Testis (tissue), 2 donors: ENCODE results near the gene PPP1R3F.

Experiments used
- POLR2A ChIP-seq: fragments of 450-650 bp; IDR thresholded peaks from one replicate; pipeline ENCODE4 v1.6.1; 2017; ENCODE audit warnings: antibody characterized with exemption, mild to moderate bottlenecking, moderate library complexity
- TF ChIP-seq, protein P1 (sequence below), 3 experiments: fragments of 450-650 bp in 2 of 3; fragments of 200-600 bp in 1 of 3; sonication (generic) in 1 of 3; IDR thresholded peaks; one replicate each; pipeline ENCODE4 v1.5.1; 2016 to 2019; ENCODE audit warnings: antibody characterized with exemption in 3 of 3, mild to moderate bottlenecking in 2 of 3, moderate library complexity in 1 of 3

DNA sequence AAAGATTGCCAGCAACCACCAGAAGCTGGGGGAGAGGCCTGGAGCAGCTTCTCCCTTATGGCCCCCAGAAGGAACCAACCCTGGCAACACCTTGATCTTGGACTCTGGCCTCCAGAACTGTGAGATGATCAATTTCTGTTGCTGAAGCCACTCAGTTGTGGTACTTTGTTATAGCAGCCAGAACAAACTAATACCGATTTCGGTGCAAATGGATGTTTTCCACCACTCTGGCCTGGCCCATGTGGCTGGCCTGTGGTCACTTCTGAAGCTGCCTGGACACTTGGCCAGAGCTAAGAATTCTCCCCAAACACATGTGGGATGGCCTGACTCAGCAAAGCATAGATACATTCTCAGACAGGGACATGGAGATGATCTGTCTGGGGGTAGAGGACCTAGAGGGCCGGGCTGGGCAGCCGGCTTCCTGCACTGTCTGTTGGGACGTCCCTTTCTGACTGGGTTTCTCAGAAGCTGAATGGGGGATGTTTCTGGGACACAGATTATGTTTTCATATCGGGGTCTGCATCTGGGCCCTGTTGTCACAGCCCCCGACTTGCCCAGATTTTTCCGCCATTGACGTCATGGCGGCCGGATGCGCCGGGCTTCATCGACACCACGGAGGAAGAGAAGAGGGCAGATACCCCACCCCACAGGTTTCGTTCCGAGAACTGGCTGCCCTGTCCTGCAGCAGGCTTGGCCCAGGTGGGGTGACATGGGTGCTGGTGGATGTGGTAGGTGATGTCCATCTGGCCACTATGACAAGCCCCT, 9.2 kb upstream of the PPP1R3F start:
- no peak for TF ChIP-seq POLR2A
- TF ChIP-seq, protein P1, sequence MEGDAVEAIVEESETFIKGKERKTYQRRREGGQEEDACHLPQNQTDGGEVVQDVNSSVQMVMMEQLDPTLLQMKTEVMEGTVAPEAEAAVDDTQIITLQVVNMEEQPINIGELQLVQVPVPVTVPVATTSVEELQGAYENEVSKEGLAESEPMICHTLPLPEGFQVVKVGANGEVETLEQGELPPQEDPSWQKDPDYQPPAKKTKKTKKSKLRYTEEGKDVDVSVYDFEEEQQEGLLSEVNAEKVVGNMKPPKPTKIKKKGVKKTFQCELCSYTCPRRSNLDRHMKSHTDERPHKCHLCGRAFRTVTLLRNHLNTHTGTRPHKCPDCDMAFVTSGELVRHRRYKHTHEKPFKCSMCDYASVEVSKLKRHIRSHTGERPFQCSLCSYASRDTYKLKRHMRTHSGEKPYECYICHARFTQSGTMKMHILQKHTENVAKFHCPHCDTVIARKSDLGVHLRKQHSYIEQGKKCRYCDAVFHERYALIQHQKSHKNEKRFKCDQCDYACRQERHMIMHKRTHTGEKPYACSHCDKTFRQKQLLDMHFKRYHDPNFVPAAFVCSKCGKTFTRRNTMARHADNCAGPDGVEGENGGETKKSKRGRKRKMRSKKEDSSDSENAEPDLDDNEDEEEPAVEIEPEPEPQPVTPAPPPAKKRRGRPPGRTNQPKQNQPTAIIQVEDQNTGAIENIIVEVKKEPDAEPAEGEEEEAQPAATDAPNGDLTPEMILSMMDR (IDR thresholded peaks at IDR 0.05) = no peak
